GM12875 (cell line): ENCODE measurements around the gene IFNL3.

Source experiments
- H3K4me3 ChIP-seq: one replicate; pipeline ENCODE4 v1.5.1; 2011; ENCODE audit warnings: low read depth, low read length, control low read depth
- TF ChIP-seq, protein P1 (sequence below): IDR thresholded peaks from 2 replicates; pipeline ENCODE4 v1.5.1; 2011; ENCODE audit warnings: low read depth, mild to moderate bottlenecking, control low read depth, inconsistent platforms, low read length, moderate library complexity, borderline replicate concordance; ENCODE audit not compliant: insufficient read depth

IFNL3 gene

DNA sequence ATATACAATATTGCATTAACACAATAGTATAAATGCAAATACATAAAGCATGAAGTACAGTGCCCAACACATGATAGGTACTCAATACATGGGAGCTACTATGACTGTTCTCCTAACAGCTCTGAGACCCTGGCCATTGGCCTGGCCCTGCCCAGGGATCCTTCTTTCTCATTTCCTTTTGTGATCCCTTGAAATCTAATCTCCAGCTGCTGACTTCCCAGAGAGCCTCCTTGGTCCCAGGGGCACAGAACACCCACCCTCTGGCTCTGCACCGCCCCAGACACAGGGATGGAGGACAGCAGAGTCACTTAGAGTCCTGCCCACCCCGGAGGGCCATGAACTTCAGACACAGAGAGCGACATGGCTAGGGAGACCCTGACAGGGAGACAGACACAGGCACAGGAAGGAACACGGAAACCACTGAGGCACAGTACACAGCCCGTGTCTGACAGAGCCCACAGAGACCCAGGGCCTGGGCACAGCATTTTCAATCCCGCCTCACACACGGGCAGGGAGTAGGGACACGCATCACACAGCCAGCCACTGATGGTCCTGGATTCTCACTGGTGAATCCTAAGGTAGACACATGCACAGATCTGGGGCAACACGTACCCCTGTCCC lies 36.5 kb downstream of the IFNL3 start:
- no peak overlapping the region for H3K4me3 ChIP-seq

DNA sequence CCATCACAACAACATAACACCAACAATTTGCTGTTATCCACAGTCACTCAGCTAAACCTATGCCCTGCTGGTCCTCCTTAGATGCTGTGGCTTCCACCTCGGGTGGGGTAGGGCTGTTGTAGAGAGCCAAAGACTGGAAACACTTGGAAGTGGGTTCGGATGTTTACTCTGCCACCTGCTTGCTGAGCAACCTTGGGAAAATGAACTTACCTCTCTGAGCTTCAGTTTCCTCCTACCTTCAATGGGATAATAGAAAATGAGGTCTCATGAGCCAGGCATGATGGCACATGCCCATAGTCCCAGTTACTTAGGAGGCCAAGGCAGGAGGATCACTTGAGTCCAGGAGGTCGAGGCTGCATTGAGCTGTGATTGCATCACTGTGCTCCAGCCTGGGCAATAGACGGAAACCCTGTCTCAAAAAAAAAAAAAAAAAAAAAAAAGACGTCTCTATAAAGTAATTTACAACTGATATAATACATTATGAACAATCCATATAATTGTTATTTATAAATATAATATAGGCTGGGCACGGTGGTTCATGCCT lies 37.4 kb downstream of the IFNL3 start:
- TF ChIP-seq, protein P1, sequence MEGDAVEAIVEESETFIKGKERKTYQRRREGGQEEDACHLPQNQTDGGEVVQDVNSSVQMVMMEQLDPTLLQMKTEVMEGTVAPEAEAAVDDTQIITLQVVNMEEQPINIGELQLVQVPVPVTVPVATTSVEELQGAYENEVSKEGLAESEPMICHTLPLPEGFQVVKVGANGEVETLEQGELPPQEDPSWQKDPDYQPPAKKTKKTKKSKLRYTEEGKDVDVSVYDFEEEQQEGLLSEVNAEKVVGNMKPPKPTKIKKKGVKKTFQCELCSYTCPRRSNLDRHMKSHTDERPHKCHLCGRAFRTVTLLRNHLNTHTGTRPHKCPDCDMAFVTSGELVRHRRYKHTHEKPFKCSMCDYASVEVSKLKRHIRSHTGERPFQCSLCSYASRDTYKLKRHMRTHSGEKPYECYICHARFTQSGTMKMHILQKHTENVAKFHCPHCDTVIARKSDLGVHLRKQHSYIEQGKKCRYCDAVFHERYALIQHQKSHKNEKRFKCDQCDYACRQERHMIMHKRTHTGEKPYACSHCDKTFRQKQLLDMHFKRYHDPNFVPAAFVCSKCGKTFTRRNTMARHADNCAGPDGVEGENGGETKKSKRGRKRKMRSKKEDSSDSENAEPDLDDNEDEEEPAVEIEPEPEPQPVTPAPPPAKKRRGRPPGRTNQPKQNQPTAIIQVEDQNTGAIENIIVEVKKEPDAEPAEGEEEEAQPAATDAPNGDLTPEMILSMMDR, result no peak
- no peak overlapping the region for H3K4me3 ChIP-seq

More for the DNA sequence above, 36.5 kb downstream of the IFNL3 start:
- TF ChIP-seq, protein P1, result no peak

DNA sequence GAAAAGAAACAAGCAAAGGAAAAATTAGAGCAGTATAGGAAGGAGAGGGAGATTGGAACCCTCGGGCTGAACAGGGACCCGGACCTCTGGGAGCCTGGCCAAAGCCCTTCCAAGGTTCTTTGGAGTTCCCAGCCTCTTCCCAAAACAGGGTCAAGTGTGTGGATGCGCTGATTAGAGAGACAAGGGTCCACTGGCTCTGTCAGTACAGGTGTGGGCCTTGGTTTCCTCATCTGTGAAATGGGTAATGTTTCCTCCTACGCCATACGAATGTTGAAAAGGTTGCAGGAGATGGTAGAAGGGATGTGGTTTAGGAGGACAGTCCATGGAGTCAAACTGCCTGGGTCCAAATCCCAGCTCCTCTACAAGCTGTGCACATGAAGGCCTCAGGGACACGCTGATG lies 38.7 kb downstream of the IFNL3 start:
- TF ChIP-seq, protein P1, result no peak
- H3K4me3 ChIP-seq, result no peak overlapping the region

DNA sequence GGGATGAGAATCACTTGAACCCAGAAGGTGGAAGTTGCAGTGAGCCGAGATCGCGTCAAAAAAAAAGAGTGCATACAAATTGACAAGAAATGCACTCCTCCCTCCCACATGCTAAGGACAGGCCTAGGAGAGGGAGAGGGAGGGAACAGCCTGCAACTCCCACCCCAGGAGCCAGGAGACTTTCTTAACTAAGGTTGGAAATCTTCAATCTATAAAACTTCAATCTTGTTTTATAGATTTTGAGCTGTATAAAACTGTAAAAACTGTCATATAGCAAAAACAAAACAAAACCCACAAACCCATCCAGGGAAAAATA lies 39.4 kb downstream of the IFNL3 start:
- TF ChIP-seq, protein P1, result no peak
- H3K4me3 ChIP-seq, result no peak overlapping the region

DNA sequence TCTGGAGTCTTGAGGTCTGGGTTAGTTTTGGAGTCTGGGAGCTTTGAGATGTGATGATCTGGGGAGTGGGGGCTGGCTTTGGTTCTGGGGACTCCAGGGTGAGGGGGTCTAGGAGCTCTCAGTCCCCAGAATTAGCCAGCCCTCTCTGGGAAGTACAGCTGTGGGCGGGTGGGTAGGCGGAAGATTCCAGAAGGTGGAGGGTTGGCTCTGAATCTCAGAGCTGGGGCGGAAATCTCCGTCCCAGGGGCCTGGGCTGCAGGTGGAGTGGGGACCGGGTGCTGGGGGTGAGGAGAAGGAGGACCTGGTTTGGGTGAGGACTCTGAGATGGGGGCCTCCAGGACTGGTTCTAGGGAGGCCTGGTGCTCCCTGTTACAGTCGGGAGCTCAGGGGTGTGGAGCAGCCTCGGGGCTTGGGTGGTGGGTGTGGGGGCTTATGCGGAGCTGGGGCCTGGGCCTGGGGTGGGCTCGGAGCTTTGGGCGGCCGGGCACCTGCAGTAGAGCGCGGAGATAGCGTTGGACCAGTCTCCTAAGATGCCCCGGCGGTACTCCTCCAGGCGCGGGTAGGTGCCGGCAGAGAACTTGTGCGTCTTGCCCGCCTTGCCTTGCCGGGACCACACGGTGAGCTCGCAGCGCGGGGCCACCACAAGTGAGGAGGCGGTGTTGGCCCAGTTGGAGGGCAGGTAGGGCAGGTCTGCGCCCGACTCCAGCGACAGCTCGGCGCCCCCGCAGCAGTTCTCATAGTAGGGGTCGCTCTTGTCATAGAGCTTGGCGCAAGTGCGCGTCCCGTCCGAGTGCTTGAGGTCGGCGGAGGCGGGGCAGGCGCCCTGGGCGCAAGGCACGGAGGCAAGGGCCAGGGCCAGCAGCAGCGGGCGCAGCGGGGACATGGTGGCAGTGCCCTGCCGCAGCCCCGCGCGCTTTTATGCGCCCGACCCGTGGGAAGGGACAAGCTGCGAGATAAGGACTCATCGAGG lies 41.1 kb downstream of the IFNL3 start, which contains the start of gene SYCN:
SYCN (minus strand) TSS at position 892 of the 970 bp plus-strand sequence; CDS start at position 883, 9 bp downstream.
- no peak within 1 kb of the TSS for H3K4me3 ChIP-seq
- TF ChIP-seq, protein P1, result no peak

DNA sequence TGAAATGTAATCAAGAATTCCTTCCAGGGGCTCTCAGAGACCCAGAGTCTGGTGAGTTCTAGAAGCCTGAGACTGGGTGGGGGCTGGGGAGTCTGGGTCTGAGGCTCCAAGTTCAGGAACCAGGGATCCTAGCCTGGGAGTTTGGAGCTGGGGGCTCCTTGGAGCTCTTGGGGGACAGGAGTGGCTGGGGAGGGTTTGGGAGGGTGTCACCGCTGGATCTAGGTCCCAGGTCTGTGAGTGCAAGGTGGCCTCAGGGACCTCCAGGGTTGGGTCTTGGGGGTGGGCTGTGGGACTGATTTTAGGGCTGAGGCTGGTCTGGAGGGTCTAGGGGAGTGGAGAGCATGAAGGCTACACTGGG lies 41.8 kb downstream of the IFNL3 start:
- H3K4me3 ChIP-seq, result no peak overlapping the region
- TF ChIP-seq, protein P1, result no peak
